Measurements from ENCODE around the gene PTOV1. TPM values are rescaled to one million over a fixed set of nuclear protein-coding genes. Genes with fewer than 3 reads are reported as not detected.

The PTOV1 gene
- 233 and 241 TPM in 2 replicates for polyA plus RNA-seq (2013)

- Histone ChIP-seq H3K9ac (ENCODE audit: low read length) (peak within 1 kb of the TSS; percentile 91), H3K4ac (ENCODE audit: low read depth, low read length) (peak within 1 kb of the TSS; percentile 89), H3K23ac (ENCODE audit: low read length) (no peak within 1 kb of the TSS), H2BK5ac (ENCODE audit: low read depth, low read length, poor library complexity) (peak within 1 kb of the TSS; percentile 93), H2BK12ac (ENCODE audit: low read length) (no peak within 1 kb of the TSS), H2AK5ac (ENCODE audit: low read length) (peak within 1 kb of the TSS; percentile 51), H3K18ac (ENCODE audit: low read length) (peak within 1 kb of the TSS; percentile 98), H2BK120ac (ENCODE audit: insufficient read depth, low read length, poor library complexity) (peak within 1 kb of the TSS; percentile 86), H3K9me3 (ENCODE audit: insufficient read depth, low read depth, low read length) (no peaks in the 10 kb centered on the region), H3K4me3 (ENCODE audit: low read depth, low read length) (peak within 1 kb of the TSS; percentile 88), H4K8ac (ENCODE audit: low read depth, low read length) (peak within 1 kb of the TSS; percentile 95), H2AFZ (ENCODE audit: insufficient read depth, low read length, poor library complexity) (peak within 1 kb of the TSS; percentile 68), H4K91ac (ENCODE audit: low read depth, low read length) (peak within 1 kb of the TSS; percentile 98), H3K79me2 (ENCODE audit: control insufficient read depth, insufficient read depth, low read length, poor library complexity) (peaks cover 14% of the 10 kb centered on the region), H3K27me3 (ENCODE audit: insufficient read depth, low read length) (no peaks in the 10 kb centered on the region), H3K4me2 (ENCODE audit: low read length) (peak within 1 kb of the TSS; percentile 97), H3K36me3 (ENCODE audit: control insufficient read depth in 1 of 2, insufficient read depth in 2 of 2, low read length in 2 of 2) (peaks cover 22 to 26% of the 10 kb centered on the region in 2 experiments), H3K79me1 (ENCODE audit: low read length) (peaks cover 7% of the 10 kb centered on the region), H3K27ac (ENCODE audit: low read depth, low read length) (peak within 1 kb of the TSS; percentile 99), H3K14ac (ENCODE audit: low read length) (peak within 1 kb of the TSS; percentile 94), H3K4me1 (ENCODE audit: control insufficient read depth in 1 of 2, insufficient read depth in 2 of 2, low read length in 2 of 2) (peaks cover 7 to 17% of the 10 kb centered on the region in 2 experiments), H4K12ac (ENCODE audit: low read depth, low read length) (peak within 1 kb of the TSS; percentile 84)
- WGBS (ENCODE audit: extremely low coverage, insufficient coverage, insufficient read length), result no CpG with 5 or more reads among the region's 98 CpGs
- peak; percentile 93 to 95 for DNase-seq
Measured at GRCh38 chr19:49850487-49851342, at the start of gene PTOV1. Gene PTOV1 (plus strand): TSS chr19:49851159.

GRCh38 chr19:49801401-49801888, 49.5 kb upstream of the PTOV1 start:
- Histone ChIP-seq H3K9ac (ENCODE audit: low read length) (no peak overlapping the region), H3K79me1 (ENCODE audit: low read length) (no peaks in the 10 kb centered on the region), H3K79me2 (ENCODE audit: control insufficient read depth, insufficient read depth, low read length, poor library complexity) (no peaks in the 10 kb centered on the region), H2BK5ac (ENCODE audit: low read depth, low read length, poor library complexity) (no peak overlapping the region), H3K4me1 (ENCODE audit: control insufficient read depth in 1 of 2, insufficient read depth in 2 of 2, low read length in 2 of 2) (no peaks in the 10 kb centered on the region), H3K4me3 (ENCODE audit: low read depth, low read length) (no peak overlapping the region), H4K8ac (ENCODE audit: low read depth, low read length) (no peak overlapping the region), H3K27ac (ENCODE audit: low read depth, low read length) (no peak overlapping the region), H3K23ac (ENCODE audit: low read length) (no peak overlapping the region), H3K4me2 (ENCODE audit: low read length) (no peak overlapping the region), H4K91ac (ENCODE audit: low read depth, low read length) (no peak overlapping the region), H2AFZ (ENCODE audit: insufficient read depth, low read length, poor library complexity) (no peak overlapping the region), H3K14ac (ENCODE audit: low read length) (no peak overlapping the region), H3K36me3 (ENCODE audit: control insufficient read depth in 1 of 2, insufficient read depth in 2 of 2, low read length in 2 of 2) (peaks cover 82 to 85% of the 10 kb centered on the region in 2 experiments), H3K27me3 (ENCODE audit: insufficient read depth, low read length) (no peaks in the 10 kb centered on the region), H3K9me3 (ENCODE audit: insufficient read depth, low read depth, low read length) (peaks cover under 1% of the 10 kb centered on the region), H3K18ac (ENCODE audit: low read length) (no peak overlapping the region), H2BK12ac (ENCODE audit: low read length) (no peak overlapping the region), H3K4ac (ENCODE audit: low read depth, low read length) (no peak overlapping the region), H2AK5ac (ENCODE audit: low read length) (no peak overlapping the region), H2BK120ac (ENCODE audit: insufficient read depth, low read length, poor library complexity) (no peak overlapping the region), H4K12ac (ENCODE audit: low read depth, low read length) (no peak overlapping the region)
- WGBS (ENCODE audit: extremely low coverage, insufficient coverage, insufficient read length), result no CpG with 5 or more reads among the region's 32 CpGs
- DNase-seq, result no peak

GRCh38 chr19:49801966-49802661, 48.8 kb upstream of the PTOV1 start:
- no peak overlapping the region for H2AFZ ChIP-seq (ENCODE audit: insufficient read depth, low read length, poor library complexity)
- H4K91ac ChIP-seq (ENCODE audit: low read depth, low read length), result no peak overlapping the region
- H3K9me3 ChIP-seq (ENCODE audit: insufficient read depth, low read depth, low read length), result no peaks in the 10 kb centered on the region
- no peak overlapping the region for H2BK5ac ChIP-seq (ENCODE audit: low read depth, low read length, poor library complexity)
- no peak overlapping the region for H4K12ac ChIP-seq (ENCODE audit: low read depth, low read length)
- H3K4me3 ChIP-seq (ENCODE audit: low read depth, low read length), result no peak overlapping the region
- H3K18ac ChIP-seq (ENCODE audit: low read length), result no peak overlapping the region
- no peak overlapping the region for H2AK5ac ChIP-seq (ENCODE audit: low read length)
- H3K4ac ChIP-seq (ENCODE audit: low read depth, low read length), result no peak overlapping the region
- no CpG with 5 or more reads among the region's 38 CpGs for WGBS (ENCODE audit: extremely low coverage, insufficient coverage, insufficient read length)
- H3K14ac ChIP-seq (ENCODE audit: low read length), result no peak overlapping the region
- no peak overlapping the region for H3K4me2 ChIP-seq (ENCODE audit: low read length)
- peaks cover 79 to 84% of the 10 kb centered on the region in 2 experiments for H3K36me3 ChIP-seq (ENCODE audit: control insufficient read depth in 1 of 2, insufficient read depth in 2 of 2, low read length in 2 of 2)
- no peaks in the 10 kb centered on the region for H3K27me3 ChIP-seq (ENCODE audit: insufficient read depth, low read length)
- no peak overlapping the region for H3K27ac ChIP-seq (ENCODE audit: low read depth, low read length)
- H3K79me1 ChIP-seq (ENCODE audit: low read length), result no peaks in the 10 kb centered on the region
- no peaks in the 10 kb centered on the region for H3K4me1 ChIP-seq (ENCODE audit: control insufficient read depth in 1 of 2, insufficient read depth in 2 of 2, low read length in 2 of 2)
- H3K79me2 ChIP-seq (ENCODE audit: control insufficient read depth, insufficient read depth, low read length, poor library complexity), result no peaks in the 10 kb centered on the region
- no peak for DNase-seq
- no peak overlapping the region for H2BK12ac ChIP-seq (ENCODE audit: low read length)
- no peak overlapping the region for H4K8ac ChIP-seq (ENCODE audit: low read depth, low read length)
- H2BK120ac ChIP-seq (ENCODE audit: insufficient read depth, low read length, poor library complexity), result no peak overlapping the region
- H3K23ac ChIP-seq (ENCODE audit: low read length), result no peak overlapping the region
- H3K9ac ChIP-seq (ENCODE audit: low read length), result no peak overlapping the region

- H4K91ac ChIP-seq (ENCODE audit: low read depth, low read length), result no peak overlapping the region
- H2AK5ac ChIP-seq (ENCODE audit: low read length), result no peak overlapping the region
- no peaks in the 10 kb centered on the region for H3K4me1 ChIP-seq (ENCODE audit: control insufficient read depth in 1 of 2, insufficient read depth in 2 of 2, low read length in 2 of 2)
- no peaks in the 10 kb centered on the region for H3K9me3 ChIP-seq (ENCODE audit: insufficient read depth, low read depth, low read length)
- no peak overlapping the region for H2BK12ac ChIP-seq (ENCODE audit: low read length)
- no peak overlapping the region for H3K4ac ChIP-seq (ENCODE audit: low read depth, low read length)
- H3K79me1 ChIP-seq (ENCODE audit: low read length), result no peaks in the 10 kb centered on the region
- no peak overlapping the region for H2BK120ac ChIP-seq (ENCODE audit: insufficient read depth, low read length, poor library complexity)
- H4K12ac ChIP-seq (ENCODE audit: low read depth, low read length), result no peak overlapping the region
- H4K8ac ChIP-seq (ENCODE audit: low read depth, low read length), result no peak overlapping the region
- H3K9ac ChIP-seq (ENCODE audit: low read length), result no peak overlapping the region
- no peak overlapping the region for H3K23ac ChIP-seq (ENCODE audit: low read length)
- peaks cover 82 to 89% of the 10 kb centered on the region in 2 experiments for H3K36me3 ChIP-seq (ENCODE audit: control insufficient read depth in 1 of 2, insufficient read depth in 2 of 2, low read length in 2 of 2)
- no peak overlapping the region for H3K18ac ChIP-seq (ENCODE audit: low read length)
- DNase-seq, result no peak
- H3K27ac ChIP-seq (ENCODE audit: low read depth, low read length), result no peak overlapping the region
- H3K4me2 ChIP-seq (ENCODE audit: low read length), result no peak overlapping the region
- no peak overlapping the region for H3K14ac ChIP-seq (ENCODE audit: low read length)
- WGBS (ENCODE audit: extremely low coverage, insufficient coverage, insufficient read length), result no CpG with 5 or more reads among the region's 24 CpGs
- no peak overlapping the region for H2AFZ ChIP-seq (ENCODE audit: insufficient read depth, low read length, poor library complexity)
- H3K4me3 ChIP-seq (ENCODE audit: low read depth, low read length), result no peak overlapping the region
- no peaks in the 10 kb centered on the region for H3K27me3 ChIP-seq (ENCODE audit: insufficient read depth, low read length)
- no peak overlapping the region for H2BK5ac ChIP-seq (ENCODE audit: low read depth, low read length, poor library complexity)
- no peaks in the 10 kb centered on the region for H3K79me2 ChIP-seq (ENCODE audit: control insufficient read depth, insufficient read depth, low read length, poor library complexity)
Measured at GRCh38 chr19:49802836-49803528, 48.0 kb upstream of the PTOV1 start.
